ENCODE data around the gene LAD1.
A peak's percentile ranks its signal among the peaks of the same experiment; 100 is the strongest.

LAD1 gene

DNA sequence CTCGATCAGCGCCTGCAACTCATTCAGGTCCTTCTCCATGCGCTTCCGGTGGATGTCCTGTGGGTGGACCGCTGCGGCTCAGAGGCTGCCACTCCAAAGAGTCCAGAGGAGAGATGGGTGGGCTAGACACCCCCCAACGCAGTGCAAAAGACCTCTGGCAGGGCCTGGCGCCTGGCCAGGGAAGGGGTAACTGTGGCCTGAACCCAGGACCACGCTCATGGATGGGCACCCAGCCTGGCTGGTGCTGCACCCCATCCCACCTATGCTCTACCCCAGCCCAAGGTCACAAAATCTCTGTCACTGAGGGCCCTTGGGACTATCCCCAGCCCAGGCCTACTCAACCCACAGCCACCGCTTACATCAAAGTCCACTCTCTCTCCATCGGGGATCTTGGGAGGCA is 33.9 kb downstream of the LAD1 start:
- DNase-seq (ENCODE audit: extremely low read depth, insufficient read length): no peak
- H3K36me3 ChIP-seq (ENCODE audit: control insufficient read depth, insufficient read depth, low read length): no peaks in the 10 kb centered on the region
- peaks cover 4% of the 10 kb centered on the region for H3K27me3 ChIP-seq (replicated peaks; ENCODE audit: control insufficient read depth, insufficient read depth, low read length)
- no peak overlapping the region for H3K4me3 ChIP-seq (replicated peaks; ENCODE audit: low read depth, low read length)
- TF ChIP-seq, protein P1, sequence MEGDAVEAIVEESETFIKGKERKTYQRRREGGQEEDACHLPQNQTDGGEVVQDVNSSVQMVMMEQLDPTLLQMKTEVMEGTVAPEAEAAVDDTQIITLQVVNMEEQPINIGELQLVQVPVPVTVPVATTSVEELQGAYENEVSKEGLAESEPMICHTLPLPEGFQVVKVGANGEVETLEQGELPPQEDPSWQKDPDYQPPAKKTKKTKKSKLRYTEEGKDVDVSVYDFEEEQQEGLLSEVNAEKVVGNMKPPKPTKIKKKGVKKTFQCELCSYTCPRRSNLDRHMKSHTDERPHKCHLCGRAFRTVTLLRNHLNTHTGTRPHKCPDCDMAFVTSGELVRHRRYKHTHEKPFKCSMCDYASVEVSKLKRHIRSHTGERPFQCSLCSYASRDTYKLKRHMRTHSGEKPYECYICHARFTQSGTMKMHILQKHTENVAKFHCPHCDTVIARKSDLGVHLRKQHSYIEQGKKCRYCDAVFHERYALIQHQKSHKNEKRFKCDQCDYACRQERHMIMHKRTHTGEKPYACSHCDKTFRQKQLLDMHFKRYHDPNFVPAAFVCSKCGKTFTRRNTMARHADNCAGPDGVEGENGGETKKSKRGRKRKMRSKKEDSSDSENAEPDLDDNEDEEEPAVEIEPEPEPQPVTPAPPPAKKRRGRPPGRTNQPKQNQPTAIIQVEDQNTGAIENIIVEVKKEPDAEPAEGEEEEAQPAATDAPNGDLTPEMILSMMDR (IDR thresholded peaks at IDR 0.05; ENCODE audit: insufficient read depth, low read length, poor library complexity, severe bottlenecking): no peak

DNA sequence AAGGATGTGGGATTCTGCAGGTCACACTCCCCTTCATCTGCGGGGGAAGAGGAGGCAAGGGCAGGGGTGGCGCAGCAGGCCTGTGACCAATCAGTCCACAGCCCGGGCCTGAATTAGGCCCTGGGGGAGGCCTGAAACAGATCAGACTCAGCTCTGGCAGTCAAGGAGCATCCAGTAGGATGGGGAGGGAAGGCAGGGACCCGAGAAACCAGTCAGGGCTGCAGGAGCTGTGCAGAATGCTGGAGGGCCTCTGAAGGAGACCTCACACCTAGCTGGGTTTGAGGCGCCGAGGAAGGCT is 34.4 kb downstream of the LAD1 start:
- no peaks in the 10 kb centered on the region for H3K36me3 ChIP-seq (ENCODE audit: control insufficient read depth, insufficient read depth, low read length)
- H3K4me3 ChIP-seq (replicated peaks; ENCODE audit: low read depth, low read length): no peak overlapping the region
- TF ChIP-seq, protein P1 (IDR thresholded peaks at IDR 0.05; ENCODE audit: insufficient read depth, low read length, poor library complexity, severe bottlenecking): no peak
- DNase-seq (ENCODE audit: extremely low read depth, insufficient read length): no peak
- H3K27me3 ChIP-seq (replicated peaks; ENCODE audit: control insufficient read depth, insufficient read depth, low read length): peaks cover 2% of the 10 kb centered on the region

DNA sequence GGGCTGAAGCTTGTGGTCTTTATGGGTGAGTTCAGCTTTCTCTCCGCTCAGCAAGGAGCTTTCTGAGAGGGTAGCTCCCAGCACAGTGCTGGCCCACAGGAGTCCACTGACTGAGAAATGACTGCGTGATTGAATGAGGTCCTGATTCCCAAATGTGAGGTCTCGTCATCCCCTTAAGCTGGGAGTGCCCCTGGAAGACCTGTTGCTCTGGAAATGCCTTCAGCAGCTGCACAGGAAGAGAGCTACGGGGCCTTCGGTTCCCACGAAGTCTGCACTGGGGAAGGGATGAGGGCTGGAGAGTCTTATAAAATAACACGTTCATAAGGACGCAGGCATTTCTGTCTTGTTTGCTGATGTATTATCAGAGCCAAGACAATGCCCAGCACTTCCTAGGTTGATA is 35.7 kb downstream of the LAD1 start:
- DNase-seq (ENCODE audit: extremely low read depth, insufficient read length): no peak
- TF ChIP-seq, protein P1 (IDR thresholded peaks at IDR 0.05; ENCODE audit: insufficient read depth, low read length, poor library complexity, severe bottlenecking): no peak
- peaks cover 2% of the 10 kb centered on the region for H3K27me3 ChIP-seq (replicated peaks; ENCODE audit: control insufficient read depth, insufficient read depth, low read length)
- no peaks in the 10 kb centered on the region for H3K36me3 ChIP-seq (ENCODE audit: control insufficient read depth, insufficient read depth, low read length)
- no peak overlapping the region for H3K4me3 ChIP-seq (replicated peaks; ENCODE audit: low read depth, low read length)

DNA sequence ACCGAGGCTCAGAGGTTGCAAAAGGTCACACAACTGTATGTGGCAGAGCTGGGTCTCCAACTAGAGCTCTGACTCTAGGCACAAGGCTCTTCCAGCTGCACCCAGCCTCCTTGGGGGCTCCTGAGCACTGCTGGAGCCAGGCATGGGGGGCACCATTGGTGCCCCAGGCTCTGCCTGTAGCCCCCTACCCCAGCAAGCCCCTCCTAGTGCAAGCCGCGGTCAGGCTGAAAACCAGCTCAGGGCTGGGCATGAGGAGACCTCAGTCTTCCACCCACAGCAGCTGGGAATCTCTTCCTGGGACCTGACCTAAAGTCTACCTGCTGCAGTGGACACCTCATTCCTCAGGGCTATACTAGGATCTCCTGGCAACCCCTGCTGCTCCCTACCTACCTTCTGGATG is 36.2 kb downstream of the LAD1 start:
- DNase-seq (ENCODE audit: extremely low read depth, insufficient read length): no peak
- H3K4me3 ChIP-seq (replicated peaks; ENCODE audit: low read depth, low read length): no peak overlapping the region
- TF ChIP-seq, protein P1 (IDR thresholded peaks at IDR 0.05; ENCODE audit: insufficient read depth, low read length, poor library complexity, severe bottlenecking): no peak
- H3K27me3 ChIP-seq (replicated peaks; ENCODE audit: control insufficient read depth, insufficient read depth, low read length): peaks cover 2% of the 10 kb centered on the region
- no peaks in the 10 kb centered on the region for H3K36me3 ChIP-seq (ENCODE audit: control insufficient read depth, insufficient read depth, low read length)

DNA sequence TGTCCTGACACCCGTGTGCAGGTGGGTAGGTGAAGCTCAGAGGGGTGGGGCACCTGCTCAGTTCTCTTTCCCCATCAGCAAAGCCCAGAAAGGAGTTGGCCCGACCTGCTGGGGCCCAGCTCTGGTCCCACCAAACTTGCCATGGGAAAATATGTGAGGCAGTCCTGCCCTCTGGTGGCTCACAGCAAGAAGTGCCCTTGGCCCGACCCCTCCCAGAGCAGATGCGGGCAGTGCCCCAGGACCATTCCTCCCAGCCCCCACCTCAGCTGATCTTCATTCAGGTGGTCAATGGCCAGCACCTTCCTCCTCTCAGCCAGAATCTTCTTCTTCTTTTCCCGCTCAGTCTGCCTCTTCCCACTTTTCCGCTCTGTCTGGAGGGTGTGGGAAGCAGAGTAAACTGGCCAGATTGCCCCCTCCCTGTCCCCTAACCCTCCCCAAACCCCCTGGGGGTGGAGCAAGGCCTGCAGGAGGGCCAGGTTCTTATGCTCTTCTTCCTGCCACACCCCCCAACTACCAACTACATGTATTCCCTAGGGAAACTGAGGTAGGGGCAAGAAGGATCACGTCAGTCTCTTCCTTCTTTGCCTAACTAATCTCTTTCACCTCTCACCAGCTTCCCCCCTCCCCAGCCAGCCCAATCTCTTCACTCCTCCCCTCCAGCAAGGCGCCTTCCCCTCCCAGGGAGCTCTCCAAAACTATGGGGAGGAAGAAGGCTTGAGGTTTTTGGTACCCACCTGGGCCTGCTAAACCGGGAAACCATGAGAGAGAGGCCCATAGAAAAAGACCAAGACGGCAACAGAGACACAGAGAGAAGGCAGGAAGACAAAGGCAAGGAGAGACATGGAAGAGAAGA is 37.2 kb downstream of the LAD1 start:
- H3K36me3 ChIP-seq (ENCODE audit: control insufficient read depth, insufficient read depth, low read length): no peaks in the 10 kb centered on the region
- H3K4me3 ChIP-seq (replicated peaks; ENCODE audit: low read depth, low read length): no peak overlapping the region
- peaks cover 3% of the 10 kb centered on the region for H3K27me3 ChIP-seq (replicated peaks; ENCODE audit: control insufficient read depth, insufficient read depth, low read length)
- peak; percentile 19 for DNase-seq (ENCODE audit: extremely low read depth, insufficient read length)
- TF ChIP-seq, protein P1 (IDR thresholded peaks at IDR 0.05; ENCODE audit: insufficient read depth, low read length, poor library complexity, severe bottlenecking): peak; percentile 84

All from GM06990 (cell line).